ENCODE results near the gene ABHD12. TPM values are rescaled to one million over a fixed set of nuclear protein-coding genes. Genes with fewer than 3 reads are reported as not detected.

Gene ABHD12
- polyA plus RNA-seq, 1 donor = 21.1 TPM

DNA sequence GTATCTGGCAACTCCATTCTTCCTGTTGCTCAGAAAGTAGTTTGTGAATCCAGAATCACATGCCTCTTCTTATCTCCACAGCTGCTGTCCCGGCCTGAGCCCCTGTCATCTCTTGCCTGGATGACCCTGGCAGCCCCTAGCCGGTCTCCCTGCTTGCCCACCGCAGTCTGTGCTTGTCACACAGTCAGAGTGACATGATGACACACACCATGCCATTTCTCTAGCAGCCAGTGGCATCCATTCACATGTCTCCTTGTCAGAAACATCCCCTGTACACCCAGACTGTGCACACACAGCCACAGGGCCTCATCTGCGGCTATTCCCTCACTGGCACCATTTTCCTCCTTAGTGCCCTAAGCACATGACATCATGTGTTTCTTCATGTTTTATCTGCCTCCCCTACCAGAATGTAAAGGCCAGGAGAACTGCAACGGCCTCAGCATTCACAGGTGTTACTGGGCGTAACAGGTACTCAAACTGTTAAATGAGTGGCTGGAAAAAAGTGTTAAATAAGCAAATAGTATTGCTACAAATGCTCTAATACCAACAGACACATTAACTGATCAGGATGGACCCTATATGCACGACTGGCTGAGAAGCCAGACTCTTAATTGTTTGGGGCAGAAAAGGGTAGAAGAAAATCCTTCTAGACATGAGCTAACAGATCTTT is 9.6 kb downstream of the ABHD12 start:
- DNase-seq = no peak

DNA sequence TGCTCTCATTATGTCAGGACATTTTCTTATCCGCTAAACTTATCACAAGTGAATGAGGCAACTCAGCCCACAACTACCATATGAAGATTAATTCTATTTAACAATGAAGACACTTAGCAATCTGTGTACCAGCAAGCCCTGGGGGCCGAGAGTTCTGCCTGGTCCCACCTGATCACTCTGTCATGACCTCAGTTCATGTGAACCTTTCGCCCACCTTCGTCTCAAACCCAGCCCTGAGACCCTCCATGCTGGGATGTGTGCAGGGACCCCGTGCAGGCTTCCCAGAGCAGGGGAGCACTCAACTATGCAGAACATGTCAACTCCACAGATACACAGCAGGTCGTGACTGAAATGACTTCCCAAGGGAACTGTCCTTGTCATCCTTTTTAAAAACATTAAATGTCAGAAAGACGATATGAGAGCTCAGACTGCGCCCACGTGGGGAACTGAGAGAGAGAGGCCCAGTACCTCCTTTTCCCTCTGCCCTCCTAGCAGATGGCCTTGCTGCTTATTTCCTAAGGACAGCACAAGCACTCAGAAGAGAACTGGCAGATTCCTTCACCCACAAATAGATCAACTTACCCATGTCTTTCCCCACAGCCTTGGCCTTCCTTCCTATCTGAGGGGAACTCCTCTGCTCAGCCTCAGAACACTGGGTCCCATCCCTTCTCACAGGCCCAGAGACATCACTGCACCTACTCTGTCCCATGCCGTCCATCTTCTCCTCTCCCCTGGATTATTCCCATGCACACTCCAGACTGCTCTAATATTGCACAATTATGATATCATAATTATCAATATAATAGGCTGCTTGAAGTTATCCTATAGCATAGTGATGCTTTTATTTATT is 11.5 kb downstream of the ABHD12 start:
- no peak for DNase-seq

DNA sequence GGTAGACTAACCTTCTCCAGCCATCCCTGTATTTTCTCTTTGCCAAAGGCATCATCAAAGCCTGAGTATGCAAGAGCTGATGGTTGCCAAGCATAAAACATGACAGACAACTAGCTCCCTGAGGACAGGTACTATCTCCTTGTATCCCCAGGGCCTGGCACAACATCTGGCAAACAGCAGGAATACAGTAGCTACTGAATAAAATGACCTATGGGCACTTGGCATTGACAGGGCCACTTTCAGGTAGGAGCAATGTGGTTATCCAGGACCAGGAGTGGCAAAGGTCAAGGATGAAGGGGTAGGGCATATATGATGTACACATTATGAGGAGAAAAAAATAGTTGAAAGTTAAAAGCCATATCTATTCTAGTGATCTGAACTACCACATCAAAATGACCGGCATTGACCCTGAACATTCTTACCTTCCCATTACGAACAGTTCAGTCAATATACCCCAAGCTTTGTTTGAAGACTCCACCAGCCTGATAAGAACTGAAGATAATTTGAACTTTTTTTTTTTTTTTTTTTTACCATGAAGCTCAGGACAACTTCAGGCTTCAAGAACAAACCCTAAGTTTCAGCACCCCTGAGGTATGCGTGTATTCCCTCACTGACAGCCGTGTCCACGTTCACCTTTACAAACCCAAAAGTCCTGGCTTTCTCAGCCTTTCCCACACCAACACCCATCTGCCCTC is 12.3 kb downstream of the ABHD12 start:
- no peak for DNase-seq

DNA sequence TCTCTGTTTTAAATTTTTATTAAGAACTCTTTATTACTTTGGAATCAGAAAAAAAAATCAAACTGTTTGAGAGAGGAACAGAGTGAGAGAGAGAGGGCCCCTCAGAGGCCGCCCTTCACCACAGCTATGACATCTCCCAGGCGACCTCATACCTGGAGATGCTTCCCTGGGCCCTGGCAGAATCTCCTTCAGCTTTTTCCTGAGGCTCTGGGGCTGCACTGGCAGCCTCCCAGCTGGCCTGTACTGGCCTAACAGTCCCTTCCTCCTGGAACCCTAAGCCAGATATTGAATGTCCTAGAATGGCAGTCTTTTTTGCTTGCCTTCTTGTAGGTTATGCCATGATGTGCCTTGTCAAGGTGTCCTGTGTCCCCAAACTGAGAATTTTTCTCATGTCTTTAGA is 13.7 kb downstream of the ABHD12 start:
- no peak for DNase-seq

DNA sequence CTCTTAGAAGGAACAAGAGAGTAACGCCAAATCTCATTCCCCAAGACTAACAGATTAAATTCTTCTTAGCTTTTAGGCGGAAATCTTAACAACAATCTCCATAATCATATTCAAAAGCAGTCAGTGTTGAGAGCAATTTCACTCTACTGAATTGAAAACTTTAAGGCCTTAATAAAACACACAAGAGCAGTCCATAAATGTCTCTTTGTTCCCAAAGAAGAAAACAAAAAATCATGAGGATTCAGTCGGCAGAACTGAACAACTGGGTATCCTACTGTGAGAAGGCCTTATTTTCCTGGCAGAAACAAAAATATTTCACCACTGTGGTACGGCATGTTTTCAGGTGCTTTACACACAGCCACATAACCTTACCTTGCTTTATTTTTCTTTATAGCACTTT is 14.4 kb downstream of the ABHD12 start:
- DNase-seq = no peak

DNA sequence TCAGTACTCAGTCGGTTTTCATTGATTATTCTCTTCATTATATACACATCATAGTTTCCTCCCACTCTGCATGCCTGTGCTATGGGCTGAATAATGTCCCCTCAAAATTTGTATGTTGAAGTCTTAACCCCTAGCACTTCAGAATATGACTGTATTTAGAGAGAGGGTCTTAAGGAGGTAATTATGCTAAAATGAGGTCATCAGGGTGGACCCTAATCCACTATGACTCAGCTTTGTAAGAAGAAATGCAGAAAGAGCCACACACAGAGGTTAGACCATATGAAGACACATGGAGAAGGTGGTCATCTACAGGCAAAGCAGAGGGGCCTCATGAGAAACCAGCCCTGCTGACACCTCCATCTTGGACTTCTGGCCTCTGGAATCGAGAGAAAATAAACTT is 15.8 kb downstream of the ABHD12 start:
- DNase-seq = no peak

DNA sequence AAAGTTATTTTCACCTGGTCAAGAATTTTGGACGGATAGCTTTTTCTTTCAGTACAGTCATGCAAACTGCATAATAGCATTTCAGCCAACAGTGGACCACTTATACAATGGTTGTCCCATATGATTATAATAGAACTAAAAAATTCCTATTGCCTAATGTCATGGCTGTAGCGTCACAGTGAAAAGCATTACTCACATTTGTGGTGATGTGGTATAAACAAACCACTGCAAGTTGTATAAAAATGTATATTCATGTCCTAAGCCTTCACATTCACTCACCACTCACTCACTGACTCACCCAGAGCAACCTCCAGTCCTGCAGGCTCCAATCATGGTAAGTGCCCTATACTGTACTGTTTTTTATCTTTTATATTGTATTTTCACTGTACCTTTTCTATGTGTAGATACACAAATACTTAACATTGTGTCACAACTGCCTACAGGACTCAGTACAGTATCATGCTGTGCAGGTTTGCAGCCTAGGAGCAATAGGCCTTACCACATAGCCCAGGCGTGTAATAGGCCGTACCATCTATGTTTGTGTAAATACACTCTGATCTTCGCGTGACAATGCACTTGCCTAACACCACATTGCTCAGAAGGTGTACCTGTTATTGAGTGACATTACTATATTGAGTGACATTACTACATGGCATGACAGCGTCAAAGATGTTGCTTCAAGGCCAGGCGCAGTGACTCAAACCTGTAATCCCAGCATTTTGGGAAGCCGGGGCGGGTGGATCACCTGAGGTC is 17.9 kb downstream of the ABHD12 start:
- DNase-seq = no peak

DNA sequence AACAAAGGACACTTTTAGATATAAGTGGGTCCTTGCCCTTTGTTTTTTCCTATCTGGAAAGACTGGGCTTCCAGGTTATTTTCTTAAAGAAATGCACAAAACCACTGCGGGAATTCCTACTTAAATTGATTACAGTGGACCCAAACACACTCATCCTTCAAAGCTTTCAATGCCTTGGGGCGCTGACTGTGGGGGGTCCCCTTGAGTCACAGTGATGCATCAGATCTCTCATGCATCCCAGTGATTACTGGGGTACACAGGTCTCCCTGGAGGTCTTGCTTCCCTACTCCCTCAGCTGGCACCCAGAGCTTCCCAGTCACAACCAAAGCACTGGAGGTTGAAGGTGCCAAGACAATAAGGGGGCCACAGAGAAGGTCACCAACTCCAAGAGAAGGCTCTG is 20.7 kb downstream of the ABHD12 start:
- DNase-seq = no peak

DNA sequence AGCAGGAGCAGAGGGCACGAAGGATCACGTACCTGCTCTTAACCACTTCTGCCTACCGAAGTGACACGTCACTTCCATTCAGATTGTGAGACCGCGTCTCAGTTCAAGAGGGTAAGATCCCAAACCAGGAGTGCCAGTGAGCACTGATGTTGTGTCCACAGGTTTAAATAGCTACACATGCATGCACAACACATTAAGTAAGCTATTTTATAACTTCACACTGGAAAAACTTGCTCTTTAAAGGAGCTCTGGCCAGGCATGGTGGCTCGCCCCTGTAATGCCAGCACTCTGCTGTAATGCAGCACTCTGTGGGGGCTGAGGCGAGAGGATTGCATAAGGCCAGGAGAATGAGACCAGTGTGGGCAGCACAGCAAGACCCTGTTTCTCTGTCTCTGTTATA is 21.1 kb downstream of the ABHD12 start:
- DNase-seq = no peak

DNA sequence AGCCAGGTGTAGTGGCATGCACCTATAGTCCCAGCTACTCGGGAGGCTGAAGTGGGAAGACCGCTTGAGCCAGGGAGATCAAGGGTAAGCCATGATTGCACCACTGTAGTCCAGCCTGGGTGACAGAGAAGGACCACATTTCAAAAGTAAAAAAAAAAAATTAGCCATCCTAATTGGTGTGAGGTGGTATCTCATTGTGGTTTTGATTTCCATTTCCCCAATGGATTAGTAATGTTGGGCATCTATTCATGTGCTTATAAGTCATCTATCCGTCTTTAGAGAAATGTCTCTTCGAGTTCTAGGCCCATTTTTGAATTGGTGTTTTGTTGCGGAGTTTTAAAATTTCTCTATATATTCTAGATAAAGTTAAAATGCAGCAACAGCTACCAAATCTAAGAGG is 21.7 kb downstream of the ABHD12 start:
- DNase-seq = no peak

DNA sequence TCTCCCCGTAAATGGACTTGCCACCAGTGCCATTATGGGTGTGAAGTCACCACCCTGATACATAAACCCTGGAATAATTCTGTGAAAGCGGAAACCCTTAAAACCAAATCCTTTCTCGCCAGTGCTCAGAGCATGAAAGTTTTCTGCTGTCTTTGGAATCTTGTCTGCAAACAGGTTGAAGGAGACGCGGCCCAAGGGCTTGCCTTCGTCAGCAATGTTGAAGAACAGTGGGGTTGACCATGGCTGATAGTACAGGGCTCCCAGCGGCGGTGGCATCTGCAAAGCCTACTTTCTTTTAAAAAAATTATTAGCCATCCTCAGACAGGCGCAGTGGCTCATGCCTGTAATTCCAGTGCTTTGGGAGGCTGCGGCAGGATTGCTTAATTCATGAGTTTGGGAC is 22.1 kb downstream of the ABHD12 start:
- no peak for DNase-seq

DNA sequence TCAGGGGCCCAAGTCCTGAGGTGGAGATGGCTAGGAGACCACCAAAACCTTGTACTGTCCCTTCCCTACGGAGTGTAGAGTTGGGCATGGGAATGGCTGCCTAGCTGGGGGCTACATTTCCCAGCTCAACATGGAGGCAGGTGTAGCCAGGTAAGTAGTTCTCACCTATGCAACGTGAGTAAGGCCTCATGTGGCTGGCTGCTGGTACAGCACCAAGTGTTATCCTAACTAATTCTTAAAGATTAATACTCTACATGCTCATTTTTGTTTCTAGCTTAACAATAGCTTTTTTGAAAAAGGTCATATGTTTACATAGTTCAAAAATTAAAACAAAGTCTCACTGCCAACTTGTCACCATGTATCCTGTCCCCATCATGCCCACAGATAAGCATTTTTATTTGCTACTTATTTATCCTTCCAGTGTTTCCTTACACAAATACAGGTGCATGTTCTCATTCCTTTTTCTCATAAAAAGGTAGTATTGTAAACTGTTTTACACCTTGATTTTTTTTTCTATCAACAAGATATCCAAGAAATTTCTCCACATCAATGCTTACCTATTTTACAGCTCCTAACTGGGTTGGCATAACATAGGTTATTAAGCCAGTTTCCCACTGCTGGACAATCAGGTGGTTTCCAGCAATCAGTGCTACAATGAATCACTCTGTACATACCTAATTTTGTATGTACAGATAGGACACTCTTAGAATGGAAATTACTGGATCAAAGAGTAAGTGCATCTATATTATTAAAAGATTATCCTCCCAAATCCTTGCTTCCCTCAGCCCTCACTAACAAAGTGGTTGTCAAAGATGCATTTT is 25.5 kb downstream of the ABHD12 start:
- no peak for DNase-seq

DNA sequence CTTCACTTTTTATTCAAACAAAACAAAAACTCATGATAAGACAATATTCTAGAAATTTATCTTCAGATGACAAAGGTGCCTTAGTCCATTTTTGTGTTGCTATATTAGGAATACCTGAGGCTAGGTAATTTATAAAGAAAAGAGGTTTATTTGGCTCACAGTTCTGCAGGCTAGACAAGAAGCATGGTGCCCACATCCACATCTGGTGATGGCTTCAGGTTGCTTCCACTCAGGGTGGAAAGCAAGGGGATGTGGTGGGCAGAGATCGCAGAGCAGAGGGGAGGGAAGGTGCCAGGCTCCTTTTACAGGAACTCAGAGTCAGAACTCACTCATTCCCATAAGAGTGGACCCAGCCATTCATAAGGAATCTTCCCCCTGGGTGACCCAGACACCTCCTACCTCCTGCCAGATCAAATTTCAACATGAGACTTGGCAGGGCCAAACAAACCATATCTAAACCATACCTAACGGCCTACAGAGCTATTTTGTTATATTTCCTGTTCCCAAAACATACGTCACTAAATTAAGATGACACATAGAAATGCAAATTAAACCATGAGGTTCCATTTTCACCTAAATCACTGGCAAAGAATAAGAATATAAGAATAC is 26.4 kb downstream of the ABHD12 start:
- no peak for DNase-seq

DNA sequence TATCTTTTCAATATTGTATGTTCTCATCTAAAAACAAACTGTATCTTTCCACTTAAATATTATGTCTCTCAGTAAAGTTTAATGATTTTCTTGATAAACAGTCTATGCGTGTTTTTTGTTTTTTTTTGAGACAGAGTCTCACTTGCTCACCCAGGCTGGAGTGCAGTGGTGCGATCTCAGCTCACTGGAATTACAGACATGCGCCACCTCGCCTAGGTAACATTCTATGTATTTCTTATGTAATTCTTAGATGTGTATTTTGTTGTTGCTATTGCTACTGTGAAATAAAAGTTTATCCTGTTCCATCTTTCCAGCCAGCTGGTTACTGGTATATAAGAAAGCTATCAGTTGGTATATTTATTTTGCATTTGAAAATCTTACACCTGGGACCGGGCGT is 29.4 kb downstream of the ABHD12 start:
- DNase-seq = no peak

DNA sequence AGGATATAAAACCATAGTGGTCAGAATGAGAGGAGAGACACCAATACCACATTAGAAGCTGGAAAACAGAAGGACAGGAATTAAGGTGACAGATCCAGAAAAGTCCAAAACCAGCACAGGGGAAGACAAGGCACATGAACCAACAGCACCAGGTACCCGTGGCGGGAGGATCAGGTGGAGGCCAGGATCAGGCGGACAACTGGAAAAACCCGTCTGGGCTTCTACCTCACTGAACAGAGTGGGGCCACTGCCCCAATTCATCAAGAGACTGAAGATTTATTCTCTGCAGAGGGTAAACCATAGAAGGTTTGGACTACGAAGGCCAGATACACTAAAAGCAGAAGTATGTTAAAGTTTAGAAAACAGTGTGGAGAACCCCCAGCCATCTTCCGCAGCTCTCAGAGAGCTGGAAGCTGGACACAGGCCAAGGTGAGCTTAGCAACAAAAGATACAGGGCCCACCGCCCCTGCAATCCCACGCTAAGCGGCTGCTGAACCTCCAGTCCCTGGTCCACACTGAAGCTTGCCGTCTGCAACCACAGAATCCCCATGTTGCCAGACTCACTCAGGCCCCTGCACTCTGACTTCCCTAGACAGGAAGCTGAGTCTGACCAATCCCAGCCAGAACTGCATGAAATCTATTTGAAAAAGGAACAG is 29.9 kb downstream of the ABHD12 start:
- peak; percentile 34 for DNase-seq

DNA sequence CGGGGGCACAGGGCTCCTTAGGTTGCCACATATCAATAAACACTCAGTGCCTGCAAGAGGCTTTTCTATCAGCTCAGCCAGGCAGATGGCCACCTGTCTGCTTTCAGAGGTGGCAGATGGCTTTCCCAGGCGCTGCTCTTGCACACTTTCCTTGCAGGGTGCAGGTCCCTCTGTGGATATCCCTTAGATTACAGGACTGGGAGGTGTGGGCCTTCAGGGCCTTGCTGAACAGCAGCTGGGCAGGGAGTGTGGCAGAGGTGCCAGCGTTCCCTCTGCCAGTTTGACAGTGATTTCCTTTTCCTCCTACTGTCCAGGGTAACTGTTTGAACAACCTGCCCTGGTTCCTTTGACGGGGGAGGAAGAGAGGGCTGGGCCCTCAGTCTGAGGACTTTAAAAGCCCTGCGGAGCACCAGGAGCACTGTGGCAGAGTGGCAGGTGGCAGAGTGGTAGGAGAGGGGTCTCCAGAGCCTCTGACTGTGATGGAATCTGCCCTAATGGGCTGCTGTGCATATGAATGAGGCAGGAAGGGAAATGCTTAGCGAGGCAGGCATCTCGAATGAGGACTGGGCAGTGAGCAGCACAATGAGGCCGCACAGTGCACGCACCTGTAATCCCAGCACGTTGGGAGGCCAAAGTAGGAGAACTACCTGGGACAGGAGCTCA is 34.2 kb downstream of the ABHD12 start:
- DNase-seq = no peak

DNA sequence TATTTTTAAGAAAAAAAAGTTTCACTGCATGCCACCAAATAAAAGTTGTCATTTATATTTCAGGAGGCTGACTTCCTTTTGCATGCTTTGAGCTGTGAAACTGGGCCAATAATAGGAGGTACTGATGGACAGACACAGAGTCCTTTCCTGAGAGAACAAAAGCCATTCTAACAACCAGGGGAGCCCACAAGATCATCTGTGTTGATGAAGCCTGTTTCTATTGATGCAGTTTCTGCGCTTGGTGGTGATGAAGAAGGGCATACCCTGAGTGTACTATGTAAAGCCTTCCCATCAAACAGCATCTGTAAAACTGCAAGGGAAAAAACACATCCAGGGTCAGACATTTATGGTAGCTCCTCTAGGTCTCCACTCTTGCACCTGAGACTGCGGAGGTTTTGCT is 34.8 kb downstream of the ABHD12 start:
- no peak for DNase-seq

DNA sequence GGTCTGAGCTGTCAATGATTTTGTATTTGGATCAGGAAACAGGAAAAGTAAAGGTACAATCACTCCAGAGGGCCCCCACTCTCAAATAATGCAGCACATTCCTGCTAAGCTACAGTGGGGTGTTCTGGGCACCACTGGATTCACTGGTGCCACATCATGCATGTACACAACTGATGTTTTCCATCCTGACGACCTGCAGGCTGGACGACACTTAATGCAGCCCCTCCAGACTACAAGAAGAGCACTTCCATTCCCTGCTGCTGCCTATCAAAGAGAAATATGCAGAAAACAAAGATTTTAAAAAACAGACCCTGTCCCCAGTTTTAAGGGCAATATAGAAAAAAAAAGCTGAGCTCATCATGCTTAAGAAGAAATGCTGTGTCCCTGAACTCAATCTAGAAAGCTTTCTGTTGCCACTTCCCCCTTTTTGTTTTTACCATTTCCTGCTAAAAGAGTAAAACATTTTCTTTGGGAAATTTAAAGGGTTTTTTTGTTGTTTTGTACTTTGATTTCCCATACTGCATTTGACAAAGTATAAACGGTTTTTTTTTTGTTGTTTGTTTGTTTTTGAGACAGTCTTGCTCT is 35.5 kb downstream of the ABHD12 start:
- DNase-seq = no peak

DNA sequence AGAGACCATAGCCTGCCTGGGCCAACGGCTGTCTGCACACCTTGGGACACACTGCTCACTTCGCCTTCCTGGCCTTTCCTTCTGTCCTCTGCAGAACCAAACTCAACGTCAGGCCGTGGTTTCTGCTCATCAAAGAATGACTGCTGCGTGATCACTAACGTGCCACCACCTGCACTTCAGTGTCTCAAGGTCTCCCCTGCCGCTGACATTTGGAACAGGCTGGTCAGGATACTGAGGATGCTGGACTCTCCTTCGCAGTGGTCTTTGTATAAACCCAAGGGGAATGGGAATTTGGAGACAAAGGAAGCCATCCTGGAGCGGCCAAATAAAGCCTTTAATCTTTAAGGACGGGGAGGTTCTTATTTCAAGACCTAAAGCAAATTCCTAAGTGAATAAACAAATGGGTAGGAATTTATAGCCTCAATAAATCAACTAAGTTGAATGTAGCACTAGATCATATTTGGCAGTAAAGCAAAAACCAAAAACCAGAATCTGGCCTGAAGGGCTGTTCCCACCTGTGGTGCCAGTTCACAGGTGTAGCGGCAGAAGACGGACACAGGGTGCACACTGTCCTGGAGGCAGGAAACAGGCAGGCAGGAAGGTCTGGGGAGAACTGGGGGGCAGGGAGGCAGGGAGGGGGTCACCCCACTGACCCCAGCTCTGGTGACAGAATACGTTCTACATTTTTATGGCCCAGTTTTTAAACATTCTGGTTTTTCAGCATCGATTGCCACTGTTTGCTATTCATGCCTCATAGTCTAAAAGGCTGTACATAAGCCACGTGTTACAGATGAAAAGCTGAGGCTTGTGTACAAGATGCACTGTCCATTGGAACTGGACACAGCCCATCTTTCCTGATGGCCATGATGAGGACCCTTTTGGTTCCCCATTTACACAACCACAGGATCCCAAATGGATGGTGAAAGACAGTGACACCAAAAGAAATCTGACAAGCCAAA is 36.6 kb downstream of the ABHD12 start:
- no peak for DNase-seq

Measured in hindlimb muscle (tissue), 1 donor.